SJSA1 (cell line): ENCODE measurements around the gene GC. TPM values are rescaled to one million over a fixed set of nuclear protein-coding genes. Genes with fewer than 3 reads are reported as not detected.
"Not testable (repeated sequence)": the region's sequence is repeated elsewhere in the genome, so short reads cannot be mapped to it uniquely, and the experiment has no call there.

Experiments
- DNase-seq, 2 experiments: peaks; one replicate each; pipeline ENCODE4 v3.0.0-alpha.2; 2015 to 2020; ENCODE audit warnings: low spot score in 2 of 2, low read depth in 1 of 2
- H3K27ac ChIP-seq: fragments of 250-450 bp; sonication (Bioruptor Pico); 2 replicates; pipeline ENCODE4 v1.5.1; 2020; ENCODE audit warnings: mild to moderate bottlenecking, moderate library complexity
- H3K27me3 ChIP-seq: fragments of 250-450 bp; sonication (Bioruptor Pico); replicated peaks from 2 replicates; pipeline ENCODE4 v1.5.1; 2020; ENCODE audit warnings: mild to moderate bottlenecking, moderate library complexity
- H3K36me3 ChIP-seq: fragments of 250-450 bp; sonication (Bioruptor Pico); 2 replicates; pipeline ENCODE4 v1.5.1; 2020; ENCODE audit warnings: mild to moderate bottlenecking
- H3K4me1 ChIP-seq: fragments of 250-450 bp; sonication (Bioruptor Pico); replicated peaks from 2 replicates; pipeline ENCODE4 v1.6.1; 2021; ENCODE audit warnings: mild to moderate bottlenecking
- H3K4me3 ChIP-seq: fragments of 250-450 bp; sonication (Bioruptor Pico); 2 replicates; pipeline ENCODE4 v1.5.1; 2020; ENCODE audit warnings: mild to moderate bottlenecking
- H3K9me3 ChIP-seq: fragments of 250-450 bp; sonication (Bioruptor Pico); replicated peaks from 2 replicates; pipeline ENCODE4 v1.5.1; 2020; ENCODE audit warnings: mild to moderate bottlenecking
- total RNA-seq: library from RNA; depleted of rRNA; stranded (reverse); fragments of >200 nt; shearing (Covaris generic); gene quantifications from 2 replicates; pipeline ENCODE4 v1.2.3, GENCODE V29; 2014; rRNA removed

GC gene
- total RNA-seq = not detected in 2 replicates

GRCh38 chr4:71783972-71784371 is at the start of gene GC:
Gene GC, minus strand, starts transcription at chr4:71784079. Its CDS starts 61 bp downstream, at chr4:71784018.
- no peaks in the 10 kb centered on the region for H3K36me3 ChIP-seq
- no peaks in the 10 kb centered on the region for H3K4me1 ChIP-seq
- no peak for DNase-seq
- no peak within 1 kb of the TSS for H3K27ac ChIP-seq
- H3K4me3 ChIP-seq = no peak within 1 kb of the TSS
- no peaks in the 10 kb centered on the region for H3K27me3 ChIP-seq
- no peaks in the 10 kb centered on the region for H3K9me3 ChIP-seq

- Histone ChIP-seq H3K36me3 (no peaks in the 10 kb centered on the region), H3K27me3 (no peaks in the 10 kb centered on the region), H3K9me3 (no peaks in the 10 kb centered on the region), H3K27ac (no peak overlapping the region), H3K4me1 (no peaks in the 10 kb centered on the region), H3K4me3 (no peak overlapping the region)
- DNase-seq = no peak
These were observed 49.5 kb upstream of the GC start for GRCh38 chr4:71833232-71833900.

- no peaks in the 10 kb centered on the region for H3K9me3 ChIP-seq
- no peaks in the 10 kb centered on the region for H3K27me3 ChIP-seq
- no peak overlapping the region for H3K4me3 ChIP-seq
- DNase-seq = no peak
- no peaks in the 10 kb centered on the region for H3K36me3 ChIP-seq
- H3K27ac ChIP-seq = no peak overlapping the region
- H3K4me1 ChIP-seq = no peaks in the 10 kb centered on the region
These were observed 48.2 kb upstream of the GC start for GRCh38 chr4:71832049-71832448.

- H3K4me1 ChIP-seq = no peaks in the 10 kb centered on the region
- no peaks in the 10 kb centered on the region for H3K36me3 ChIP-seq
- DNase-seq = no peak
- H3K27me3 ChIP-seq = no peaks in the 10 kb centered on the region
- H3K9me3 ChIP-seq = no peaks in the 10 kb centered on the region
- H3K4me3 ChIP-seq = no peak overlapping the region
- H3K27ac ChIP-seq = no peak overlapping the region
These were observed 46.8 kb upstream of the GC start for GRCh38 chr4:71830497-71831190.

- H3K36me3 ChIP-seq = no peaks in the 10 kb centered on the region
- no peaks in the 10 kb centered on the region for H3K9me3 ChIP-seq
- no peak for DNase-seq
- no peak overlapping the region for H3K27ac ChIP-seq
- H3K27me3 ChIP-seq = no peaks in the 10 kb centered on the region
- H3K4me3 ChIP-seq = no peak overlapping the region
- H3K4me1 ChIP-seq = no peaks in the 10 kb centered on the region
These were observed 44.6 kb upstream of the GC start for GRCh38 chr4:71828470-71828869.

- no peaks in the 10 kb centered on the region for H3K9me3 ChIP-seq
- H3K36me3 ChIP-seq = no peaks in the 10 kb centered on the region
- no peak overlapping the region for H3K27ac ChIP-seq
- H3K4me3 ChIP-seq = no peak overlapping the region
- no peak for DNase-seq
- H3K27me3 ChIP-seq = no peaks in the 10 kb centered on the region
- H3K4me1 ChIP-seq = no peaks in the 10 kb centered on the region
These were observed 43.9 kb upstream of the GC start for GRCh38 chr4:71827826-71828225.

- Histone ChIP-seq H3K27me3 (0 out of 2 replicates have a peak, but pooled peaks cover 4% of the 10 kb centered on the region), H3K9me3 (no peaks in the 10 kb centered on the region; the same call in 1 of the 2 replicates), H3K27ac (no peak overlapping the region), H3K4me3 (no peak overlapping the region), H3K36me3 (no peaks in the 10 kb centered on the region), H3K4me1 (no peaks in the 10 kb centered on the region)
- no peak for DNase-seq
These were observed 32.9 kb upstream of the GC start for GRCh38 chr4:71816676-71817303.

- Histone ChIP-seq H3K27me3 (0 out of 2 replicates have a peak, but pooled peaks cover 3% of the 10 kb centered on the region), H3K4me3 (no peak overlapping the region), H3K4me1 (no peaks in the 10 kb centered on the region), H3K9me3 (no peaks in the 10 kb centered on the region; the same call in 1 of the 2 replicates), H3K27ac (no peak overlapping the region), H3K36me3 (no peaks in the 10 kb centered on the region)
- no peak for DNase-seq
These were observed 30.6 kb upstream of the GC start for GRCh38 chr4:71814433-71814832.

- not testable (repeated sequence) for H3K4me1 ChIP-seq, H3K36me3 ChIP-seq, H3K27ac ChIP-seq, DNase-seq, H3K9me3 ChIP-seq, H3K27me3 ChIP-seq, H3K4me3 ChIP-seq
These were observed 25.9 kb upstream of the GC start for GRCh38 chr4:71809805-71810204.

GRCh38 chr4:71807469-71807868 is 23.6 kb upstream of the GC start:
- no peak overlapping the region for H3K27ac ChIP-seq
- no peak overlapping the region for H3K4me3 ChIP-seq
- H3K36me3 ChIP-seq = no peaks in the 10 kb centered on the region
- H3K9me3 ChIP-seq = no peaks in the 10 kb centered on the region
- DNase-seq = no peak
- no peaks in the 10 kb centered on the region for H3K4me1 ChIP-seq
- no peaks in the 10 kb centered on the region for H3K27me3 ChIP-seq

GRCh38 chr4:71805230-71805629 is 21.4 kb upstream of the GC start:
- not testable (repeated sequence) for H3K27me3 ChIP-seq, H3K4me1 ChIP-seq, DNase-seq, H3K36me3 ChIP-seq, H3K9me3 ChIP-seq, H3K4me3 ChIP-seq, H3K27ac ChIP-seq

- not testable (repeated sequence) for H3K27ac ChIP-seq, H3K9me3 ChIP-seq, H3K27me3 ChIP-seq
These were observed 20.3 kb upstream of the GC start for GRCh38 chr4:71804017-71804697.

GRCh38 chr4:71785959-71786358 is 2.1 kb upstream of the GC start:
- no peaks in the 10 kb centered on the region for H3K27me3 ChIP-seq
- no peak overlapping the region for H3K27ac ChIP-seq
- H3K36me3 ChIP-seq = no peaks in the 10 kb centered on the region
- DNase-seq = no peak
- no peaks in the 10 kb centered on the region for H3K9me3 ChIP-seq
- no peaks in the 10 kb centered on the region for H3K4me1 ChIP-seq
- H3K4me3 ChIP-seq = no peak overlapping the region

More at GRCh38 chr4:71804017-71804697, 20.3 kb upstream of the GC start:
- H3K36me3 ChIP-seq, DNase-seq, H3K4me1 ChIP-seq, H3K4me3 ChIP-seq: not testable (repeated sequence)
